Ectodermal cell (in vitro differentiated cells): ENCODE measurements around the gene ATG4C.
"Not testable (repeated sequence)": the region's sequence is repeated elsewhere in the genome, so short reads cannot be mapped to it uniquely, and the experiment has no call there.

Experiments used
- H3K27ac ChIP-seq: 2 replicates; pipeline ENCODE4 v1.7.0; 2013; ENCODE audit warnings: mild to moderate bottlenecking, low read depth, low read length; ENCODE audit not compliant: insufficient read depth, poor library complexity, severe bottlenecking
- H3K27me3 ChIP-seq: 2 replicates; pipeline ENCODE4 v1.7.0; 2013; ENCODE audit warnings: mild to moderate bottlenecking, low read length; ENCODE audit not compliant: insufficient read depth, control insufficient read depth, poor library complexity, severe bottlenecking
- H3K36me3 ChIP-seq: one replicate; pipeline ENCODE4 v1.7.0; 2013; ENCODE audit warnings: low read length; ENCODE audit not compliant: control insufficient read depth, insufficient read depth
- H3K4me1 ChIP-seq: one replicate; pipeline ENCODE4 v1.7.0; 2013; ENCODE audit warnings: low read length; ENCODE audit not compliant: control insufficient read depth, insufficient read depth
- H3K4me3 ChIP-seq: 2 replicates; pipeline ENCODE4 v1.7.0; 2013; ENCODE audit warnings: low read depth, low read length, control low read depth; ENCODE audit not compliant: insufficient read depth
- H3K9me3 ChIP-seq: 2 replicates; pipeline ENCODE4 v1.7.0; 2013; ENCODE audit warnings: mild to moderate bottlenecking, low read length, moderate library complexity; ENCODE audit not compliant: control insufficient read depth
- WGBS, 2 experiments: methylation state at CpG; one replicate each; pipeline ENCODE4 v1.1.7; 2013; ENCODE audit warnings: missing lambda C conversion rate in 2 of 2; 5-methylcytosine and 5-hydroxymethylcytosine counted together

Gene ATG4C

GRCh38 chr1:62774971-62775595 lies 8.8 kb upstream of the ATG4C start:
- Histone ChIP-seq H3K4me3 (no peak overlapping the region), H3K4me1 (no peaks in the 10 kb centered on the region), H3K36me3 (no peaks in the 10 kb centered on the region), H3K27ac (no peak overlapping the region), H3K27me3 (no peaks in the 10 kb centered on the region), H3K9me3 (no peaks in the 10 kb centered on the region)
- WGBS, 2 experiments = 91 to 92% methylated on average over 3 of the region's 3 CpGs

GRCh38 chr1:62778208-62778607 lies 5.7 kb upstream of the ATG4C start:
- Histone ChIP-seq H3K4me3 (no peak overlapping the region), H3K27me3 (no peaks in the 10 kb centered on the region), H3K27ac (no peak overlapping the region), H3K36me3 (no peaks in the 10 kb centered on the region), H3K9me3 (no peaks in the 10 kb centered on the region), H3K4me1 (no peaks in the 10 kb centered on the region)
- 62 to 78% methylated on average over 2 of the region's 2 CpGs for WGBS, 2 experiments

- Histone ChIP-seq H3K27me3 (no peaks in the 10 kb centered on the region), H3K4me3 (no peak overlapping the region), H3K36me3 (no peaks in the 10 kb centered on the region), H3K4me1 (no peaks in the 10 kb centered on the region), H3K9me3 (no peaks in the 10 kb centered on the region), H3K27ac (no peak overlapping the region)
- WGBS, 2 experiments = 95 to 100% methylated on average over 3 of the region's 3 CpGs
Measured at GRCh38 chr1:62781841-62782543, 1.9 kb upstream of the ATG4C start.

GRCh38 chr1:62782544-62783212 lies 1.3 kb upstream of the ATG4C start:
- not testable (repeated sequence) for H3K9me3 ChIP-seq, H3K36me3 ChIP-seq, H3K27me3 ChIP-seq, H3K4me1 ChIP-seq, H3K27ac ChIP-seq, H3K4me3 ChIP-seq
- WGBS, 2 experiments = 94% methylated on average over 20 to 21 of the region's 23 CpGs

GRCh38 chr1:62784509-62785365 lies 805 bp downstream of the ATG4C start:
- Histone ChIP-seq H3K27me3 (no peaks in the 10 kb centered on the region), H3K9me3 (no peaks in the 10 kb centered on the region), H3K4me1 (no peaks in the 10 kb centered on the region), H3K4me3 (peak overlapping the region; percentile 82), H3K27ac (no peak overlapping the region), H3K36me3 (no peaks in the 10 kb centered on the region)
- 18 to 21% methylated on average over 5 to 10 of the region's 12 CpGs for WGBS, 2 experiments

GRCh38 chr1:62790716-62791115 lies 6.8 kb downstream of the ATG4C start:
- Histone ChIP-seq H3K4me1 (no peaks in the 10 kb centered on the region), H3K27me3 (no peaks in the 10 kb centered on the region), H3K4me3 (no peak overlapping the region), H3K9me3 (no peaks in the 10 kb centered on the region), H3K27ac (no peak overlapping the region), H3K36me3 (no peaks in the 10 kb centered on the region)

GRCh38 chr1:62794053-62794452 lies 10.1 kb downstream of the ATG4C start:
- Histone ChIP-seq H3K36me3 (no peaks in the 10 kb centered on the region), H3K4me1 (no peaks in the 10 kb centered on the region), H3K27me3 (no peaks in the 10 kb centered on the region), H3K27ac (no peak overlapping the region), H3K9me3 (no peaks in the 10 kb centered on the region), H3K4me3 (no peak overlapping the region)
- 94 to 100% methylated on average over 1 of the region's 1 CpG for WGBS, 2 experiments

- H3K4me3 ChIP-seq = no peak overlapping the region
- no peaks in the 10 kb centered on the region for H3K9me3 ChIP-seq
- no peak overlapping the region for H3K27ac ChIP-seq
- H3K4me1 ChIP-seq = no peaks in the 10 kb centered on the region
- H3K27me3 ChIP-seq = no peaks in the 10 kb centered on the region
- no peaks in the 10 kb centered on the region for H3K36me3 ChIP-seq
Measured at GRCh38 chr1:62796221-62796620, 12.3 kb downstream of the ATG4C start.

- H3K27ac ChIP-seq = no peak overlapping the region
- H3K4me1 ChIP-seq = no peaks in the 10 kb centered on the region
- H3K9me3 ChIP-seq = no peaks in the 10 kb centered on the region
- H3K4me3 ChIP-seq = no peak overlapping the region
- H3K36me3 ChIP-seq = no peaks in the 10 kb centered on the region
- WGBS, 2 experiments = 93 to 98% methylated on average over 2 of the region's 2 CpGs
- H3K27me3 ChIP-seq = no peaks in the 10 kb centered on the region
Measured at GRCh38 chr1:62799688-62800087, 15.8 kb downstream of the ATG4C start.

- Histone ChIP-seq H3K4me1 (no peaks in the 10 kb centered on the region), H3K9me3 (no peaks in the 10 kb centered on the region), H3K4me3 (no peak overlapping the region), H3K27ac (no peak overlapping the region), H3K36me3 (no peaks in the 10 kb centered on the region), H3K27me3 (no peaks in the 10 kb centered on the region)
- 97 to 100% methylated on average over 1 to 2 of the region's 3 CpGs for WGBS, 2 experiments
Measured at GRCh38 chr1:62800281-62800680, 16.3 kb downstream of the ATG4C start.
